Thyroid gland (tissue), 4 donors: ENCODE results near the gene DTNBP1. TPM values are rescaled to one million over a fixed set of nuclear protein-coding genes. Genes with fewer than 3 reads are reported as not detected.

ENCODE experiments used
- DNase-seq, 2 donors: peaks; one replicate each; pipeline ENCODE4 v3.0.0-alpha.2; 2019
- H3K27ac ChIP-seq, 3 donors: fragments of 200-600 bp; sonication (generic); 1 replicate in 2 of 3; 2 replicates in 1 of 3; pipeline ENCODE4 v1.5.1; 2016 to 2019; ENCODE audit warnings: mild to moderate bottlenecking in 1 of 3, moderate library complexity in 1 of 3
- H3K27me3 ChIP-seq: fragments of 200-600 bp; sonication (generic); one replicate; pipeline ENCODE4 v1.5.1; 2019
- H3K36me3 ChIP-seq, 2 donors: fragments of 200-600 bp; sonication (generic); one replicate each; pipeline ENCODE4 v1.5.1; 2016 to 2019
- H3K4me1 ChIP-seq, 2 donors: fragments of 200-600 bp; sonication (generic); one replicate each; pipeline ENCODE4 v1.5.1; 2017 to 2019
- H3K4me3 ChIP-seq, 3 donors: fragments of 200-600 bp; sonication (generic); replicated peaks in 1 of 3; 1 replicate in 2 of 3; 2 replicates in 1 of 3; pipeline ENCODE4 v1.5.1; 2016; ENCODE audit warnings: mild to moderate bottlenecking in 1 of 3
- H3K9me3 ChIP-seq: fragments of 200-600 bp; sonication (generic); one replicate; pipeline ENCODE4 v1.5.1; 2017
- POLR2A ChIP-seq, 2 donors: fragments of 450-650 bp; IDR thresholded peaks; one replicate each; pipeline ENCODE4 v1.6.1; 2017; ENCODE audit warnings: antibody characterized with exemption in 2 of 2, mild to moderate bottlenecking in 2 of 2, moderate library complexity in 1 of 2
- whole genome bisulfite sequencing, 2 donors: methylation state at CpG; one replicate each; pipeline ENCODE4 v1.1.5; 2017; 5-methylcytosine and 5-hydroxymethylcytosine counted together
- intact Hi-C: fragments of 100-400 bp; cut with DNase I; formaldehyde crosslinking; loops from one replicate; pipeline ENCODE4 v1.15.1; 2023
- total RNA-seq, 4 donors: library from RNA; depleted of rRNA; stranded (reverse); fragments of >200 nt; gene quantifications; one replicate each; pipeline ENCODE4 v1.2.3, GENCODE V29; 2016
- TF ChIP-seq, protein P1 (sequence below), 6 experiments: fragments of 200-600 bp in 3 of 6; fragments of 450-650 bp in 3 of 6; sonication (generic) in 3 of 6; IDR thresholded peaks; one replicate each; pipeline ENCODE4 v1.5.1; 2016 to 2019; ENCODE audit warnings: antibody characterized with exemption in 6 of 6, mild to moderate bottlenecking in 2 of 6, inconsistent platforms in 1 of 6, moderate library complexity in 1 of 6

Gene DTNBP1
- total RNA-seq, 4 donors from 2014 or later: 10.3 to 19.2 (median 12.2) TPM

GRCh38 chr6:15677822-15678221 is 15.0 kb upstream of the DTNBP1 start:
- Histone ChIP-seq H3K9me3 (no peaks in the 10 kb centered on the region), H3K4me3 (no peak overlapping the region), H3K27ac (no peak overlapping the region), H3K27me3 (no peaks in the 10 kb centered on the region), H3K4me1 (no peaks in the 10 kb centered on the region), H3K36me3 (no peaks in the 10 kb centered on the region)
- DNase-seq: no peak
- WGBS, 2 donors: 86 to 92% methylated on average over 6 of the region's 6 CpGs
- intact Hi-C loops: no loop called here
- TF ChIP-seq, protein P1, sequence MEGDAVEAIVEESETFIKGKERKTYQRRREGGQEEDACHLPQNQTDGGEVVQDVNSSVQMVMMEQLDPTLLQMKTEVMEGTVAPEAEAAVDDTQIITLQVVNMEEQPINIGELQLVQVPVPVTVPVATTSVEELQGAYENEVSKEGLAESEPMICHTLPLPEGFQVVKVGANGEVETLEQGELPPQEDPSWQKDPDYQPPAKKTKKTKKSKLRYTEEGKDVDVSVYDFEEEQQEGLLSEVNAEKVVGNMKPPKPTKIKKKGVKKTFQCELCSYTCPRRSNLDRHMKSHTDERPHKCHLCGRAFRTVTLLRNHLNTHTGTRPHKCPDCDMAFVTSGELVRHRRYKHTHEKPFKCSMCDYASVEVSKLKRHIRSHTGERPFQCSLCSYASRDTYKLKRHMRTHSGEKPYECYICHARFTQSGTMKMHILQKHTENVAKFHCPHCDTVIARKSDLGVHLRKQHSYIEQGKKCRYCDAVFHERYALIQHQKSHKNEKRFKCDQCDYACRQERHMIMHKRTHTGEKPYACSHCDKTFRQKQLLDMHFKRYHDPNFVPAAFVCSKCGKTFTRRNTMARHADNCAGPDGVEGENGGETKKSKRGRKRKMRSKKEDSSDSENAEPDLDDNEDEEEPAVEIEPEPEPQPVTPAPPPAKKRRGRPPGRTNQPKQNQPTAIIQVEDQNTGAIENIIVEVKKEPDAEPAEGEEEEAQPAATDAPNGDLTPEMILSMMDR (IDR thresholded peaks at IDR 0.05): no peak
- no peak for TF ChIP-seq POLR2A (IDR thresholded peaks at IDR 0.05)

DNA sequence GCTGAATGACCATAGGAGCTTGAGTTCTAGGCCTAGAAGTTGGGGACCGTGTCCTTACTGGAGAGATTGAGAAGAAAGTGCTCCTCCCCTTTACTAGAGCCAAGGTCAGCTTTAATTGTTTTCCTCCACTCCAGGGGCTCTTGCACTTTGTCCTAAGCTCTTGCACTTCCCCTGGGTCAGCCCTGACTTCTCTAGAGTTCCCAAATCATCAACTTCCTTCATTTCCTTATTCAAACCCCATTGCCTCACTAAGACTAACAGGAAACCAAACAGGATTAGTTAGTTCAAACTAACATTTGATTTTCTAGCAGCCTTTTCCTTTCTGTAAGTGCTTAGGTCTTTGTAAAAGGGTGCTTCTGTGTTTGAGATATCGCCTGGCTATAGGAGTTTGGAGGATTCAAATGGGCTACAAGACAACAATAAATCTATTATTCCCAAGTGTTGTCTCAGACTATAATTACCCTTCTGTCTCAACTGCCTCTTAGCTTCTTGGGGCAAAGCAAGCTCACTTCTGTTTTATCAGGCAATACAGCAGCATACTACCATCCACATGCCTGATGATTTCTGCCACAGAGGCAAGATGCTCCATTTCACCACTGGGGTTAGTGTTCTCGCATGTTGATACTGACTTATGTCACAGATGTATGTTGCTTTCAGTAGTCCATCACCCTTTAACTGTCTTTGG is 12.8 kb upstream of the DTNBP1 start:
- intact Hi-C loops: no loop called here
- Histone ChIP-seq H3K36me3 (no peaks in the 10 kb centered on the region), H3K9me3 (no peaks in the 10 kb centered on the region), H3K27ac (no peak overlapping the region), H3K4me3 (no peak overlapping the region), H3K27me3 (no peaks in the 10 kb centered on the region), H3K4me1 (no peaks in the 10 kb centered on the region)
- WGBS, 2 donors: 84 to 87% methylated on average over 3 of the region's 3 CpGs
- no peak for DNase-seq
- TF ChIP-seq, protein P1 (IDR thresholded peaks at IDR 0.05): no peak
- TF ChIP-seq POLR2A (IDR thresholded peaks at IDR 0.05): no peak

- TF ChIP-seq POLR2A (IDR thresholded peaks at IDR 0.05): no peak
These were observed 12.0 kb upstream of the DTNBP1 start for GRCh38 chr6:15674690-15675386.

DNA sequence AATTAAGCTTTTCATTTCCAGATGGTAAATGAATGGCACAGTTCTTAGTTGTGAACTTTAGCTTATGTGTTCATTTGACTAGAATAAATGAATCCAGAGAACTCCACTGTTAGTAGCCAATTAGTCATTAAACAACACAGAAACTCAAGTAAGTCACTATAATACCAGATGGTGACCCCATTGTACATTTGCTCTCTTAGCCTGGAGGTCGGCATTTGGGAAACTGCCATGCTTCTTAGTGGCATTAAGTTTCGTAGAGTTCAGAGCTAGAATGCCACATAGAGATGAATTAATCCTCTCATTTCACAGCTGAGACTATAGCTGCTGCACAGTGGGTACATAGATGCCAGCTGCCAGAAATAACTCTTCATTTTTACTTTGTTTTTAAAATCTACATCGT is 10.8 kb upstream of the DTNBP1 start:
- H3K36me3 ChIP-seq: no peaks in the 10 kb centered on the region
- no peak overlapping the region for H3K27ac ChIP-seq
- 88 to 91% methylated on average over 3 of the region's 3 CpGs for WGBS, 2 donors
- H3K27me3 ChIP-seq: no peaks in the 10 kb centered on the region
- no peaks in the 10 kb centered on the region for H3K4me1 ChIP-seq
- H3K9me3 ChIP-seq: no peaks in the 10 kb centered on the region
- no peak overlapping the region for H3K4me3 ChIP-seq
- intact Hi-C loops: no loop called here
- no peak for TF ChIP-seq POLR2A (IDR thresholded peaks at IDR 0.05)
- TF ChIP-seq, protein P1 (IDR thresholded peaks at IDR 0.05): no peak
- DNase-seq: no peak

More at GRCh38 chr6:15674690-15675386, 12.0 kb upstream of the DTNBP1 start:
- intact Hi-C loops: no loop called here
- Histone ChIP-seq H3K4me3 (no peak overlapping the region), H3K36me3 (no peaks in the 10 kb centered on the region), H3K27me3 (no peaks in the 10 kb centered on the region), H3K4me1 (no peaks in the 10 kb centered on the region), H3K9me3 (no peaks in the 10 kb centered on the region), H3K27ac (no peak overlapping the region)
- DNase-seq: no peak
- 72% methylated on average over 9 of the region's 9 CpGs for WGBS, 2 donors

- Histone ChIP-seq H3K4me1 (no peaks in the 10 kb centered on the region), H3K27ac (no peak overlapping the region), H3K27me3 (no peaks in the 10 kb centered on the region), H3K9me3 (no peaks in the 10 kb centered on the region), H3K4me3 (no peak overlapping the region), H3K36me3 (no peaks in the 10 kb centered on the region)
- TF ChIP-seq, protein P1 (IDR thresholded peaks at IDR 0.05): no peak
- DNase-seq: no peak
- WGBS, 2 donors: 76% methylated on average over 3 of the region's 3 CpGs
- intact Hi-C loops: no loop called here
These were observed 10.0 kb upstream of the DTNBP1 start for GRCh38 chr6:15672818-15673217.
